SK-N-DZ (cell line): Measurements from ENCODE around the gene NNAT.

Experiments
- DNase-seq: peaks from one replicate; pipeline ENCODE4 v3.0.0-alpha.2; 2015; ENCODE audit warnings: low spot score

NNAT gene

DNA sequence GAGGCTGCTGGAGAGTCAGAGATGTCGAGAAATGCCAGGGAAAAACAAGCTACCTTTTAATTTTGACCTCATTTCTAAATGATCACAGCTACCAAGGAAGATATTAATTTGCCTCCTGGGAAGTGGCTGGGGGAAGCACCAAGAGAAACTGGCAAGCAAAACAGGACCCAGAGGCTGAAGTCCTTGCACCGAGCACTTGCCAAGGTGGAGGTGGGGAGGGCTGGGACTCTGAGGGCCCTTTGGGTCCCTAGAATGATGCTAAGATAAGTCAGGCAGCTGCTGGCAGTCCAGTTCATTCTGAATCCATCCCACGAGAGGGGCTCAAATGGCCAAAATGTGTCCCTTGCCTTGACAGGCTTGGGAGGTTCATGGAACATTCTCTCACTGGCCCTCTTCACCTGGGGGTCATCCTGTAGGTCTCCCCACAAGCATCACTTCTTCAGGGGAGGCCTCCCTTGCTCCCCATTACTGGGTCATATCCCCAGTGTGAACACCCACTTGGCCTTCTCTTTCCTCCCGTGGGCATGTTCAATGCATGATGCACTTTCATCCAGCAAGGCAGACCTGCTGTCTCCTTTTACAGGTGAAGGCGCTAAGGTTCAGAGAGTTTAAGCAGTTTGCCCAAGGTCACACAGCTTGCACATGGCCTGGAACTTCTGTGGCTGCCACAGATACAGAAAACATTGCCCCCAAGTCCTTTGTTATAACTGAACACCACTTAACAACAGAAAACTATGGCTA lies 45.7 kb downstream of the NNAT start:
- no peak for DNase-seq

DNA sequence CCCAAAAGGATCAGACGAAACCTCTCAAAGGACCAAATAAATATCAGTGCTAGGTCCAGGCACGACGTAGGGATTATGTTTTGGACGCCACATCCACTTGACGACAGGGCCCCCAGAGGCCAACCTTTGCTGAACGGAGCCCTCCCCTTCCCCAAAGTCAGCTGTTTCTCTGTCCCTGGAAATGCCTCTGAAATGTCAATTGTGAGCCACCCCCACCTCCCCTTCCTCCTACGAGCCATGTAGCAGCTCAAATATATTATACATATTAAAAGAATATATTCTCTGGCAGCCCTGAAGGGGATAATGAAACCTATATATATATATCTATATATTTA lies 46.2 kb downstream of the NNAT start:
- DNase-seq, result no peak

DNA sequence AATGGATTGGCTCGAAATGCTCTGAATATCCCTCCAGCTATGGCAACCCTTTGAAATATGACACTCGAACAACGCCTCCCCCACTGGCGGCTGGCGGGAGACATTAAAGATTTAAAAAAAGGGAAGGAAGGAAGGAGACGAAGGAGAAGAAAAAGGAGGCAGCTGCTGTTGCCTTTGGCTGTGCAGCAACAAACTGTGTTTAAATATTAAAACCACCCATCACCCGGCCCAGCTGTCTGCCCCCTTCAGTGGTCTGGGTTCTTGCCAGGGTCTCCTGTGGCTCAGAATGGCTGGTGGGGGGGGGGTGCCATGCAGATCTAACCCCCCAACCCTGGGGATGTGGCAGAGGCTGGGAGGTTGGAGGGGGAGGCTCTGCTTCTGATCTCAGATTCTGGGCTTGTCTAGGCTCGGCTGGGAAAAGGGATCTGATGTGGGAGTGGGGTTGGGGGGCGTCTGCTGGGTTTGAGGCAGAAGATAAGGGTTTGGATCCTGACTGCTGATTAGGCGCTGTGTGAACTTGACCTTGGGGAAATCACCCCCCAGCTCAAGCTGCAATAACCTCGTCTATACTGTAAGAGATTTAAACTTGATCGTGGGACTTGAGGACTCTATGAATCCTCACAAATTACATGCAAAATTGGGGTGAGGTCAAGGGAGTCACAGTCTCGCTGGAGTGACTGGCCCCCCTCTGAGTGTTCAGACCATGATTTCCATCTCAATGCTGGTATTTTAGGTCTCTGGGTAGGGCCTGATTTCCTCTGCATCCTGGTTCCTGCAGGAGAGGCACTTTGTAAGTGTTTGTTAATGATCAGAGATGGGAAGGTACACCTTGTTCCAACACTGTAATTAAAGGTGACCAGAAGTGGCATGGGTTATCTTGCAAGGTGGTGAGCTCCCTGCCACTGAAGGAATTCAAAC lies 46.9 kb downstream of the NNAT start:
- peak; percentile 53 for DNase-seq

DNA sequence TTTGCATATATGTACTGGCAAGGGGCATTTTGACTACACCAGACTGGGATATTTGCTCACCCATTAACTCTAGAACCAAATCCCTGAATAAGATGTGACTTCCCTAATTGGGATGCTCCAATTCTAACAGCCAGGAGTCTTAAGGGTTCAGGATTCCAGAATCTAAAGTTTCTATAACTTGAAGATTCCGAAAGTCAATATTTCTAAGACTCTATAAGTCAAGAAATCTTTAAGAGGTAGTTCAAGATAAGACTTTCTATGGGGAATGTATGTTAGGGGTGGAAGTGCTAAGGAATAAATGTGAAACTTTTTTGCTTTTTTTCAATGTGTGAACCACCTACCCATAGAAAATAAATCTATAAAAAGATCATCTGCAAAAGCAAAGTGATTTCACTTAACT lies 49.4 kb downstream of the NNAT start:
- DNase-seq, result no peak

DNA sequence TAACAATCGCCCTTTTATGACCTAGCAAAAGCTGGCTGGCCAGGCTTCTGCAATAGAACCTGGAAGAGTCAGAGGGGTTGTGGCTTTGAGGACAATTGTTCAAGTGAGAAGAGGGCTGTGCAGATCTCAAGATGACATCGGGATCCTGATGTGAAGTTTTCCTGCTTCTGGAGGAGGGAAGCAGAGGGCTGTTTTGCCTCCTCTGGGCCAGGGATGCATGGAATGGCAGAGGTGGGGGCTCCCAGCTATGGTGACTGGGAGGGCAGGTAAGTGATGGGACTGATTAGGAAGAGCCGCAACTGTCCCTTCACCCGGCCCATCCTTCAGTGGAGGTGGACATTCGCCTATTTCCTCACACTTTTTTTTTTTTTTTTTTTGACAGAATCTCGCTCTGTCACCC lies 50.0 kb downstream of the NNAT start:
- DNase-seq, result no peak
